ENCODE measurements around the gene ING1. TPM values are rescaled to one million over a fixed set of nuclear protein-coding genes. Genes with fewer than 3 reads are reported as not detected.

The ING1 gene
- total and polyA plus RNA-seq, 2 donors (not counting 1 experiment from before 2014, with no cell fraction given): 29.1 to 34.2 TPM

- peak overlapping the region in 1 of 2 donors; percentile 6 for H3K27ac ChIP-seq (ENCODE audit: low read length in 2 of 2)
- H3K9me3 Mint-ChIP-seq (ENCODE audit: insufficient read depth): no peaks in the 10 kb centered on the region
- ATAC-seq (ENCODE audit: low read depth) (no peak), DNase-seq (peak; percentile 39)
- peaks cover 3% of the 10 kb centered on the region for H3K79me2 ChIP-seq (ENCODE audit: control insufficient read depth, insufficient read depth, low read length)
- peaks cover 37% of the 10 kb centered on the region for H3K4me1 Mint-ChIP-seq
- WGBS (ENCODE audit: insufficient coverage): 92% methylated on average over 6 of the region's 7 CpGs
- H3K27ac Mint-ChIP-seq: peak overlapping the region; percentile 42
- peaks cover 16 to 58% of the 10 kb centered on the region in 2 experiments for H3K36me3 ChIP-seq (replicated peaks in 1 of 2; ENCODE audit: control extremely low read depth in 1 of 2, control insufficient read depth in 1 of 2, extremely low read depth in 1 of 2, insufficient read depth in 2 of 2, low read length in 1 of 2)
- TF ChIP-seq EZH2 (IDR thresholded peaks at IDR 0.05; ENCODE audit: borderline replicate concordance, insufficient read depth, low read depth, low read length, poor library complexity, severe bottlenecking): no peak
- TF ChIP-seq CTCF (IDR thresholded peaks at IDR 0.05): peak; percentile 56
- H4K20me1 ChIP-seq (ENCODE audit: control insufficient read depth, insufficient read depth, low read length, poor library complexity, severe bottlenecking): no peaks in the 10 kb centered on the region
- intact Hi-C loops (cut with micrococcal nuclease): no loop called here
- no peaks in the 10 kb centered on the region for H3K9me3 ChIP-seq (ENCODE audit: control extremely low read depth in 1 of 3, control insufficient read depth in 2 of 3, insufficient read depth in 1 of 3, low read length in 2 of 3)
- H3K4me3 ChIP-seq (ENCODE audit: control extremely low read depth in 1 of 5, extremely low read depth in 1 of 5, insufficient read depth in 1 of 5, low read depth in 2 of 5, low read length in 4 of 5): no peak overlapping the region
- no peak overlapping the region for H3K4me2 ChIP-seq (replicated peaks; ENCODE audit: low read depth, low read length, poor library complexity, severe bottlenecking)
- H3K27me3 Mint-ChIP-seq: no peaks in the 10 kb centered on the region
- CTCF ChIA-PET: interaction anchor here (0.8 to 3.3 kb wide), 11 partner anchors 16 to 119 kb away, joined by 3 to 40 read pairs (median 4); partner anchors contain the start of genes ING1 and RAB20
- peaks cover 19 to 35% of the 10 kb centered on the region in 2 donors for H3K4me1 ChIP-seq (ENCODE audit: control insufficient read depth in 2 of 2, insufficient read depth in 2 of 2, low read length in 2 of 2)
- H3K27me3 ChIP-seq (replicated peaks in 1 of 4; ENCODE audit: control extremely low read depth in 1 of 4, control insufficient read depth in 3 of 4, insufficient read depth in 4 of 4, low read length in 3 of 4): no peaks in the 10 kb centered on the region
- H3K9ac ChIP-seq (ENCODE audit: low read length): no peak overlapping the region
- H3K4me3 Mint-ChIP-seq: no peak overlapping the region
- H2AFZ ChIP-seq (ENCODE audit: insufficient read depth, low read depth, low read length, poor library complexity, severe bottlenecking): no peak overlapping the region
- POLR2A ChIA-PET: interaction anchor here (0.7 to 1.0 kb wide), 3 partner anchors 19 to 36 kb away, joined by 3 to 5 read pairs (median 3); no protein-coding TSS in a partner anchor
These were observed 32.6 kb upstream of the ING1 start for GRCh38 chr13:110680852-110681251.

- TF ChIP-seq EZH2 (IDR thresholded peaks at IDR 0.05; ENCODE audit: borderline replicate concordance, insufficient read depth, low read depth, low read length, poor library complexity, severe bottlenecking) (no peak), CTCF (IDR thresholded peaks at IDR 0.05) (no peak)
- POLR2A ChIA-PET: interaction anchor here (0.9 kb wide), 1 partner anchor 37 kb away, joined by 4 read pairs; no protein-coding TSS in a partner anchor
- peaks cover 25% of the 10 kb centered on the region for H3K4me1 Mint-ChIP-seq
- intact Hi-C loops (cut with micrococcal nuclease): no loop called here
- ATAC-seq (ENCODE audit: low read depth) (no peak), DNase-seq (no peak)
- no peaks in the 10 kb centered on the region for H3K27me3 ChIP-seq (replicated peaks in 1 of 4; ENCODE audit: control extremely low read depth in 1 of 4, control insufficient read depth in 3 of 4, insufficient read depth in 4 of 4, low read length in 3 of 4)
- no peak overlapping the region for H3K4me3 ChIP-seq (ENCODE audit: control extremely low read depth in 1 of 5, extremely low read depth in 1 of 5, insufficient read depth in 1 of 5, low read depth in 2 of 5, low read length in 4 of 5)
- peaks cover 9 to 24% of the 10 kb centered on the region in 2 donors for H3K4me1 ChIP-seq (ENCODE audit: control insufficient read depth in 2 of 2, insufficient read depth in 2 of 2, low read length in 2 of 2)
- no peak overlapping the region for H3K4me2 ChIP-seq (replicated peaks; ENCODE audit: low read depth, low read length, poor library complexity, severe bottlenecking)
- no peaks in the 10 kb centered on the region for H4K20me1 ChIP-seq (ENCODE audit: control insufficient read depth, insufficient read depth, low read length, poor library complexity, severe bottlenecking)
- H3K79me2 ChIP-seq (ENCODE audit: control insufficient read depth, insufficient read depth, low read length): peaks cover 3% of the 10 kb centered on the region
- H3K4me3 Mint-ChIP-seq: no peak overlapping the region
- no peaks in the 10 kb centered on the region for H3K9me3 ChIP-seq (ENCODE audit: control extremely low read depth in 1 of 3, control insufficient read depth in 2 of 3, insufficient read depth in 1 of 3, low read length in 2 of 3)
- peaks cover 18 to 68% of the 10 kb centered on the region in 2 experiments for H3K36me3 ChIP-seq (replicated peaks in 1 of 2; ENCODE audit: control extremely low read depth in 1 of 2, control insufficient read depth in 1 of 2, extremely low read depth in 1 of 2, insufficient read depth in 2 of 2, low read length in 1 of 2)
- H3K27ac ChIP-seq (ENCODE audit: low read length in 2 of 2): no peak overlapping the region
- no peak overlapping the region for H3K9ac ChIP-seq (ENCODE audit: low read length)
- no peak overlapping the region for H2AFZ ChIP-seq (ENCODE audit: insufficient read depth, low read depth, low read length, poor library complexity, severe bottlenecking)
- no peaks in the 10 kb centered on the region for H3K9me3 Mint-ChIP-seq (ENCODE audit: insufficient read depth)
- peak overlapping the region; percentile 54 for H3K27ac Mint-ChIP-seq
- WGBS (ENCODE audit: insufficient coverage): 100% methylated on average over 7 of the region's 15 CpGs
- no peaks in the 10 kb centered on the region for H3K27me3 Mint-ChIP-seq
- CTCF ChIA-PET: interaction anchor here (1.0 to 3.3 kb wide), 7 partner anchors 32 to 138 kb away, joined by 3 to 40 read pairs (median 6); partner anchors contain the start of genes ING1 and RAB20
These were observed 31.5 kb upstream of the ING1 start for GRCh38 chr13:110681868-110682550.

Measured in B cell (primary cell).